Ovary (tissue), 3 donors: ENCODE results near the gene SH3GL3.

Source experiments
- CTCF ChIP-seq, 3 donors: fragments of 450-650 bp in 2 of 3; fragments of 200-600 bp in 1 of 3; IDR thresholded peaks; one replicate each; pipeline versions ENCODE4 v1.5.1 to v1.8.0; 2016 to 2022; ENCODE audit warnings: antibody characterized with exemption in 3 of 3, mild to moderate bottlenecking in 1 of 3
- EP300 ChIP-seq: sonication (generic); formaldehyde crosslinking; IDR thresholded peaks from one replicate; pipeline ENCODE4 v1.6.1; 2017; ENCODE audit warnings: antibody characterized with exemption
- POLR2A ChIP-seq: fragments of 450-650 bp; IDR thresholded peaks from one replicate; pipeline ENCODE4 v1.6.1; 2017; ENCODE audit warnings: antibody characterized with exemption, mild to moderate bottlenecking, moderate library complexity
- donor health status: DM: no; HTN: no; CAD: no.

GRCh38 chr15:83475551-83475950, 28.4 kb downstream of the SH3GL3 start:
- TF ChIP-seq CTCF (IDR thresholded peaks at IDR 0.05) (no peak), POLR2A (no peak), EP300 (no peak)
